ENCODE measurements around the gene MATK.

GRCh38 chr19:3782903-3783302 lies 3.3 kb downstream of the MATK start:
- TF ChIP-seq TAF1 (IDR thresholded peaks at IDR 0.05; ENCODE audit: low read depth) (no peak), CTCF (IDR thresholded peaks at IDR 0.05; ENCODE audit: poor library complexity, severe bottlenecking) (no peak), POLR2AphosphoS5 (IDR thresholded peaks at IDR 0.05) (no peak), REST (IDR thresholded peaks at IDR 0.05; ENCODE audit: borderline replicate concordance) (no peak), MXI1 (conservative IDR thresholded peaks at IDR 0.05; ENCODE audit: poor library complexity, severe bottlenecking) (no peak), EP300 (conservative IDR thresholded peaks at IDR 0.05; ENCODE audit: poor library complexity, severe bottlenecking) (no peak)

Measured in neural cell (in vitro differentiated cells).